IMR-90 (cell line): ENCODE results near the gene PPARD. TPM values are rescaled to one million over a fixed set of nuclear protein-coding genes. Genes with fewer than 3 reads are reported as not detected.
A peak's percentile ranks its signal among the peaks of the same experiment; 100 is the strongest.

Source experiments
- ATAC-seq: fragments of 200-7000 bp; cut with Tn5 transposase; 2 replicates; pipeline ENCODE4 v1.9.1; 2020; ENCODE audit warnings: low read depth, mild to moderate bottlenecking, moderate library complexity
- BruUV-seq: library from RNA; stranded (reverse); fragments of 400-500 nt; replicated peaks from 2 replicates; lab custom pipeline; 2021; lab: Mats Ljungman, UMichigan
- CTCF ChIA-PET: fragments of 300-600 bp; formaldehyde crosslinking; extraction: SDS; loops from one replicate; lab custom pipeline; 2021; ENCODE audit warnings: antibody characterized with exemption; lab: Yijun Ruan, JAX
- POLR2A ChIA-PET: fragments of 300-600 bp; sonication (Branson Sonifier 250); formaldehyde crosslinking; loops from one replicate; lab custom pipeline; 2022; ENCODE audit warnings: antibody characterized with exemption; ENCODE audit not compliant: unreplicated experiment; lab: Charles Lee
- DNase-seq: peaks from one replicate; pipeline ENCODE4 v3.0.0; 2013
- H2AFZ ChIP-seq: replicated peaks from 2 replicates; pipeline ENCODE3; 2013; ENCODE audit warnings: low read length, mild to moderate bottlenecking; ENCODE audit not compliant: poor library complexity
- H2AK5ac ChIP-seq: 2 replicates; pipeline ENCODE4 v1.6.1; 2013; ENCODE audit warnings: low read depth, low read length, inconsistent platforms
- H2AK9ac ChIP-seq: replicated peaks from 2 replicates; pipeline ENCODE3; 2013; ENCODE audit warnings: mild to moderate bottlenecking, low read depth, low read length, moderate library complexity; ENCODE audit not compliant: poor library complexity
- H2BK120ac ChIP-seq: 2 replicates; pipeline ENCODE4 v1.6.1; 2013; ENCODE audit warnings: low read depth, low read length, inconsistent platforms
- H2BK15ac ChIP-seq: 3 replicates; pipeline ENCODE4 v1.6.1; 2013; ENCODE audit warnings: low read depth, low read length, inconsistent platforms
- H2BK20ac ChIP-seq: 2 replicates; pipeline ENCODE4 v1.6.1; 2013; ENCODE audit warnings: low read depth, mild to moderate bottlenecking, inconsistent platforms, low read length, moderate library complexity
- H2BK5ac ChIP-seq: 2 replicates; pipeline ENCODE4 v1.6.1; 2013; ENCODE audit warnings: mild to moderate bottlenecking, low read depth, low read length, inconsistent platforms; ENCODE audit not compliant: poor library complexity, severe bottlenecking
- H3K14ac ChIP-seq: replicated peaks from 2 replicates; pipeline ENCODE4 v1.6.1; 2013; ENCODE audit warnings: low read depth, low read length, inconsistent platforms
- H3K18ac ChIP-seq: 2 replicates; pipeline ENCODE4 v1.6.1; 2013; ENCODE audit warnings: low read depth, low read length, control low read depth
- H3K23ac ChIP-seq: 2 replicates; pipeline ENCODE4 v1.6.1; 2013; ENCODE audit warnings: low read depth, low read length, inconsistent platforms
- H3K27ac ChIP-seq: 2 replicates; pipeline ENCODE4 v1.5.1; 2013; ENCODE audit warnings: mild to moderate bottlenecking, control low read depth, low read length; ENCODE audit not compliant: insufficient read depth
- H3K27me3 ChIP-seq: 2 replicates; pipeline ENCODE4 v1.6.1; 2013; ENCODE audit warnings: low read length; ENCODE audit not compliant: control insufficient read depth, insufficient read depth
- H3K36me3 ChIP-seq: 2 replicates; pipeline ENCODE4 v1.6.1; 2013; ENCODE audit warnings: low read length, mixed read lengths; ENCODE audit not compliant: control insufficient read depth, insufficient read depth
- H3K4ac ChIP-seq: 2 replicates; pipeline ENCODE4 v1.6.1; 2013; ENCODE audit warnings: low read depth, low read length, inconsistent platforms
- H3K4me1 ChIP-seq: 2 replicates; pipeline ENCODE4 v1.6.1; 2013; ENCODE audit warnings: low read length, mixed read lengths; ENCODE audit not compliant: control insufficient read depth, insufficient read depth
- H3K4me2 ChIP-seq: 2 replicates; pipeline ENCODE4 v1.6.1; 2013; ENCODE audit warnings: low read depth, mild to moderate bottlenecking, control low read depth, low read length, moderate library complexity
- H3K4me3 ChIP-seq: 2 replicates; pipeline ENCODE4 v1.5.1; 2013; ENCODE audit warnings: low read depth, mild to moderate bottlenecking, control low read depth, low read length, moderate library complexity; ENCODE audit not compliant: insufficient read depth
- H3K56ac ChIP-seq: 2 replicates; pipeline ENCODE4 v1.6.1; 2013; ENCODE audit warnings: low read length, inconsistent platforms; ENCODE audit not compliant: insufficient read depth; ENCODE audit errors: extremely low read depth
- H3K79me1 ChIP-seq, 2 experiments: 2 replicates each; pipeline ENCODE4 v1.6.1; 2013; ENCODE audit warnings: low read length in 2 of 2, inconsistent platforms in 1 of 2, low read depth in 1 of 2
- H3K9ac ChIP-seq: 2 replicates; pipeline ENCODE4 v1.6.1; 2013; ENCODE audit warnings: low read depth, low read length, control low read depth
- H3K9me1 ChIP-seq: 2 replicates; pipeline ENCODE4 v1.6.1; 2013; ENCODE audit warnings: low read length, inconsistent platforms; ENCODE audit not compliant: insufficient read depth
- H3K9me3 ChIP-seq: 2 replicates; pipeline ENCODE4 v1.6.1; 2013; ENCODE audit warnings: low read length; ENCODE audit not compliant: control insufficient read depth, insufficient read depth
- H4K20me1 ChIP-seq: 2 replicates; pipeline ENCODE4 v1.6.1; 2013; ENCODE audit warnings: low read length, inconsistent platforms; ENCODE audit not compliant: insufficient read depth
- H4K5ac ChIP-seq: 2 replicates; pipeline ENCODE4 v1.6.1; 2013; ENCODE audit warnings: mild to moderate bottlenecking, low read depth, low read length, control low read depth
- H4K8ac ChIP-seq, 2 experiments: 2 replicates each; pipeline ENCODE4 v1.6.1; 2013; ENCODE audit warnings: low read depth in 2 of 2, low read length in 2 of 2, control low read depth in 1 of 2, inconsistent platforms in 1 of 2
- H4K91ac ChIP-seq: 2 replicates; pipeline ENCODE4 v1.6.1; 2013; ENCODE audit warnings: low read depth, low read length, inconsistent platforms; ENCODE audit not compliant: insufficient read depth
- BHLHE40 ChIP-seq: fragments of 150-350 bp; IDR thresholded peaks from 2 replicates; pipeline ENCODE4 v1.6.1; 2016; ENCODE audit warnings: mild to moderate bottlenecking, low read depth, low read length
- CEBPB ChIP-seq: IDR thresholded peaks from 2 replicates; pipeline ENCODE4 v1.6.1; 2012; ENCODE audit warnings: low read depth, low read length, improper control_type of control experiment
- FOS ChIP-seq: fragments of 150-350 bp; IDR thresholded peaks from 2 replicates; pipeline ENCODE4 v1.6.1; 2016; ENCODE audit warnings: low read depth, low read length
- MAFK ChIP-seq: IDR thresholded peaks from 2 replicates; pipeline ENCODE4 v1.6.1; 2012; ENCODE audit warnings: low read depth, low read length, improper control_type of control experiment
- MAZ ChIP-seq: IDR thresholded peaks from 2 replicates; pipeline ENCODE4 v1.6.1; 2012; ENCODE audit warnings: low read depth, mild to moderate bottlenecking, low read length, improper control_type of control experiment, moderate library complexity, borderline replicate concordance
- RAD21 ChIP-seq: IDR thresholded peaks from 2 replicates; pipeline ENCODE4 v1.6.1; 2012; ENCODE audit warnings: low read length, improper control_type of control experiment
- RCOR1 ChIP-seq: IDR thresholded peaks from 2 replicates; pipeline ENCODE4 v1.6.1; 2012; ENCODE audit warnings: mild to moderate bottlenecking, low read length, improper control_type of control experiment; ENCODE audit not compliant: insufficient replicate concordance
- RFX5 ChIP-seq: IDR thresholded peaks from 2 replicates; pipeline ENCODE4 v1.8.0; 2012; ENCODE audit warnings: low read depth, mild to moderate bottlenecking, low read length, moderate library complexity
- SMC3 ChIP-seq: fragments of 150-350 bp; IDR thresholded peaks from 2 replicates; pipeline ENCODE4 v1.6.1; 2016; ENCODE audit warnings: low read depth, mild to moderate bottlenecking, antibody characterized with exemption, low read length, moderate library complexity
- WGBS, 2 experiments: methylation state at CpG; one replicate each; pipeline versions ENCODE4 v1.1.5 to v1.1.7; 2013; ENCODE audit warnings: missing lambda C conversion rate in 2 of 2; ENCODE audit not compliant: insufficient read length in 1 of 2; ENCODE audit errors: extremely low coverage in 2 of 2; 5-methylcytosine and 5-hydroxymethylcytosine counted together
- dilution Hi-C: fragments of 300-500 bp; cut with HindIII; formaldehyde crosslinking; loops from one replicate; pipeline ENCODE4 v1.14.3; 2018; ENCODE audit warnings: low sequenced_read_pairs; ENCODE audit not compliant: unreplicated experiment
- in situ Hi-C: fragments of 300-500 bp; cut with MboI; formaldehyde crosslinking; loops from 3 replicates; pipeline ENCODE4 v1.14.3; 2019; ENCODE audit warnings: low sequenced_read_pairs, inconsistent platforms, mixed read lengths
- intact Hi-C: fragments of 100-400 bp; cut with micrococcal nuclease; formaldehyde crosslinking; loops from 2 replicates; pipeline ENCODE4 v1.10.0; 2022
- polyA plus RNA-seq, 3 experiments: library from polyadenylated mRNA; depleted of rRNA; stranded (reverse); fragments of >200 nt; gene quantifications; 2 replicates each; pipeline ENCODE4 v1.2.3, GENCODE V29; 2012; ENCODE audit warnings: low replicate concordance in 1 of 3
- total RNA-seq: library from RNA; depleted of rRNA; stranded (reverse); fragments of >200 nt; gene quantifications from 2 replicates; pipeline ENCODE4 v1.2.3, GENCODE V29; 2012
- TF ChIP-seq, protein P1 (sequence below): fragments of 150-350 bp; IDR thresholded peaks from 2 replicates; pipeline ENCODE4 v1.6.1; 2016; ENCODE audit warnings: low read depth, mild to moderate bottlenecking, low read length, moderate library complexity, borderline replicate concordance
- TF ChIP-seq, protein P2 (sequence below): conservative IDR thresholded peaks from 2 replicates; pipeline ENCODE4 v1.5.1; 2012; ENCODE audit warnings: mild to moderate bottlenecking, low read depth, low read length, improper control_type of control experiment
- TF ChIP-seq, protein P3 (sequence below): fragments of 150-350 bp; IDR thresholded peaks from 2 replicates; pipeline ENCODE4 v1.6.1; 2017; ENCODE audit warnings: mild to moderate bottlenecking, antibody characterized with exemption, low read length, low read depth

Gene PPARD
- total and polyA plus RNA-seq, 2 of the 4 experiments (the other 2 are of a cell fraction), result 10.4 to 69.0 TPM

DNA sequence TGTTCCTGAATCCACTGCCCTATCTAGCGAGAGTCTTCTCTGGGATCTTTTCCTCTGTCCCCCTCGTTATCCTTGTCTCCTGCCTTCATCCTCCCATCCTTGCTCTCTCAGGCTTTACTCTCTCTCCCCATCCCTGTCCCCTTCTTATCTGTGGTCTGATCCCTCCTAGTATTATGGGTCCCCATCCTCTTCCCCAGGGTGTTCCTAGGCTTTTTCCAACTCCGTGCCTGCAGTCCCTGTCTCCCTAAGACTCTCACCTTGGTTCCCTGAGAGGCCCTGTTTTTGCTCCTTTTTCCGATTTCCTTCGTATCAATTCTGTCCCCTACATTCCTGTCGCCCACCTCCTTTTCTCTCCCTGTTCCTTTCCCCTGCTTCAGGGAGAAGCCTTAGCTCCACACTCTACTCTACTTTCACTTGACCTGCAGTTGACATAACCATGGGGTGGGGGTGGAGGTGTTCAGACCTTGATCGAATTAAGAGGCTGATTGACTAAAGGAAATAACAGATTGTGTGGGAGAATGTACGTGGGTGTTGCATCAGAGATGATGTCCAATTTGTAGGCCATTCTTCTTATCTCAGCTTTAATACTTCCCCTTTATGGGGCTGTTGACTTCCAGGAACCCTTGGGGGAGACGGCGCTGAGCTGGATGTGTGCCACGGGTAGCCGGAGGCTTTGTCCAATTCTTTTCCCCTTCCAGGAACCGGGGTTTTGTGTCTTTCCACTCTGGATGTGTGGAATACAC is 905 bp downstream of the PPARD start:
- peak overlapping the region; percentile 94 for H3K23ac ChIP-seq
- peak overlapping the region; percentile 98 for H3K9ac ChIP-seq
- H2BK15ac ChIP-seq, result peak overlapping the region; percentile 41; the same call in 2 of the 3 replicates
- peak overlapping the region; percentile 28; the same call in 1 of the 2 replicates for H2BK120ac ChIP-seq
- H3K4ac ChIP-seq, result peak overlapping the region; percentile 55
- H2BK20ac ChIP-seq, result peak overlapping the region; percentile 9; the same call in 1 of the 2 replicates
- H3K4me2 ChIP-seq, result peak overlapping the region; percentile 90
- dilution Hi-C loops (no loop called here), in situ Hi-C loops (loop anchor here (5.0 kb wide), 1 partner anchor 109 kb away; the partner anchor contains the start of gene FANCE), intact Hi-C loops (no loop called here)
- WGBS, 2 experiments, result 11% methylated on average over 5 of the region's 13 CpGs; no CpG with 5 or more reads in 1 of the 2 experiments
- ChIA-PET CTCF (interaction anchor here (0.5 to 1.9 kb wide), 7 partner anchors 16 to 124 kb away, joined by 3 to 13 read pairs (median 4); no protein-coding TSS in a partner anchor), POLR2A (interaction anchor here (0.6 kb wide), 2 partner anchors 72 to 106 kb away, joined by 3 to 4 read pairs; no protein-coding TSS in a partner anchor)
- DNase-seq (peak; percentile 32), ATAC-seq (no peak)
- peak overlapping the region; percentile 83 for H3K27ac ChIP-seq
- H2AK5ac ChIP-seq, result peak overlapping the region; percentile 46
- peak overlapping the region; percentile 61 for H4K91ac ChIP-seq
- peaks cover 42% of the 10 kb centered on the region for H4K20me1 ChIP-seq
- peak overlapping the region; percentile 55 for H4K5ac ChIP-seq
- peak overlapping the region; percentile 61 for H2BK5ac ChIP-seq
- H3K56ac ChIP-seq, result peak overlapping the region; percentile 63
- no TSS peak for BruUV-seq
- peak overlapping the region; percentile 40 for H3K18ac ChIP-seq
- peak overlapping the region in 1 of 2 experiments; percentile 25; a peak in 1 of 4 replicates for H4K8ac ChIP-seq
- peak overlapping the region; percentile 92 for H2AFZ ChIP-seq
- H3K4me3 ChIP-seq, result peak overlapping the region; percentile 64
- H3K9me3 ChIP-seq, result no peaks in the 10 kb centered on the region
- H3K9me1 ChIP-seq, result peaks cover 24% of the 10 kb centered on the region
- peak overlapping the region; percentile 97 for H3K14ac ChIP-seq
- peaks cover 14% of the 10 kb centered on the region for H3K4me1 ChIP-seq
- H3K36me3 ChIP-seq, result peaks cover 22% of the 10 kb centered on the region
- peaks cover 5% of the 10 kb centered on the region for H3K27me3 ChIP-seq
- peaks cover 9 to 49% of the 10 kb centered on the region in 2 experiments; a peak in 3 of 4 replicates for H3K79me1 ChIP-seq
- H2AK9ac ChIP-seq, result peak overlapping the region; percentile 99
- TF ChIP-seq, protein P1, sequence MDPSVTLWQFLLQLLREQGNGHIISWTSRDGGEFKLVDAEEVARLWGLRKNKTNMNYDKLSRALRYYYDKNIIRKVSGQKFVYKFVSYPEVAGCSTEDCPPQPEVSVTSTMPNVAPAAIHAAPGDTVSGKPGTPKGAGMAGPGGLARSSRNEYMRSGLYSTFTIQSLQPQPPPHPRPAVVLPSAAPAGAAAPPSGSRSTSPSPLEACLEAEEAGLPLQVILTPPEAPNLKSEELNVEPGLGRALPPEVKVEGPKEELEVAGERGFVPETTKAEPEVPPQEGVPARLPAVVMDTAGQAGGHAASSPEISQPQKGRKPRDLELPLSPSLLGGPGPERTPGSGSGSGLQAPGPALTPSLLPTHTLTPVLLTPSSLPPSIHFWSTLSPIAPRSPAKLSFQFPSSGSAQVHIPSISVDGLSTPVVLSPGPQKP, result no peak
- TF ChIP-seq SMC3, result no peak
- TF ChIP-seq FOS, result no peak
- TF ChIP-seq, protein P2, sequence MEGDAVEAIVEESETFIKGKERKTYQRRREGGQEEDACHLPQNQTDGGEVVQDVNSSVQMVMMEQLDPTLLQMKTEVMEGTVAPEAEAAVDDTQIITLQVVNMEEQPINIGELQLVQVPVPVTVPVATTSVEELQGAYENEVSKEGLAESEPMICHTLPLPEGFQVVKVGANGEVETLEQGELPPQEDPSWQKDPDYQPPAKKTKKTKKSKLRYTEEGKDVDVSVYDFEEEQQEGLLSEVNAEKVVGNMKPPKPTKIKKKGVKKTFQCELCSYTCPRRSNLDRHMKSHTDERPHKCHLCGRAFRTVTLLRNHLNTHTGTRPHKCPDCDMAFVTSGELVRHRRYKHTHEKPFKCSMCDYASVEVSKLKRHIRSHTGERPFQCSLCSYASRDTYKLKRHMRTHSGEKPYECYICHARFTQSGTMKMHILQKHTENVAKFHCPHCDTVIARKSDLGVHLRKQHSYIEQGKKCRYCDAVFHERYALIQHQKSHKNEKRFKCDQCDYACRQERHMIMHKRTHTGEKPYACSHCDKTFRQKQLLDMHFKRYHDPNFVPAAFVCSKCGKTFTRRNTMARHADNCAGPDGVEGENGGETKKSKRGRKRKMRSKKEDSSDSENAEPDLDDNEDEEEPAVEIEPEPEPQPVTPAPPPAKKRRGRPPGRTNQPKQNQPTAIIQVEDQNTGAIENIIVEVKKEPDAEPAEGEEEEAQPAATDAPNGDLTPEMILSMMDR, result no peak
- peak; percentile 16; the same call in 1 of the 2 replicates for TF ChIP-seq RAD21
- TF ChIP-seq RFX5, result no peak
- no peak for TF ChIP-seq MAFK
- TF ChIP-seq RCOR1, result no peak
- TF ChIP-seq, protein P3, sequence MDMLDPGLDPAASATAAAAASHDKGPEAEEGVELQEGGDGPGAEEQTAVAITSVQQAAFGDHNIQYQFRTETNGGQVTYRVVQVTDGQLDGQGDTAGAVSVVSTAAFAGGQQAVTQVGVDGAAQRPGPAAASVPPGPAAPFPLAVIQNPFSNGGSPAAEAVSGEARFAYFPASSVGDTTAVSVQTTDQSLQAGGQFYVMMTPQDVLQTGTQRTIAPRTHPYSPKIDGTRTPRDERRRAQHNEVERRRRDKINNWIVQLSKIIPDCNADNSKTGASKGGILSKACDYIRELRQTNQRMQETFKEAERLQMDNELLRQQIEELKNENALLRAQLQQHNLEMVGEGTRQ, result no peak
- peak; percentile 64; the same call in 1 of the 2 replicates for TF ChIP-seq CEBPB
- TF ChIP-seq BHLHE40, result no peak
- peak; percentile 43; the same call in 1 of the 2 replicates for TF ChIP-seq MAZ
